GM21786 (cell line): ENCODE data around the gene TBCD.
"Not testable (repeated sequence)": the region's sequence is repeated elsewhere in the genome, so short reads cannot be mapped to it uniquely, and the experiment has no call there.

Source experiments
- ATAC-seq: cut with Tn5 transposase; IDR thresholded peaks from one replicate; pipeline ENCODE4 v1.9.1; 2021; ENCODE audit not compliant: unreplicated experiment

Gene TBCD

DNA sequence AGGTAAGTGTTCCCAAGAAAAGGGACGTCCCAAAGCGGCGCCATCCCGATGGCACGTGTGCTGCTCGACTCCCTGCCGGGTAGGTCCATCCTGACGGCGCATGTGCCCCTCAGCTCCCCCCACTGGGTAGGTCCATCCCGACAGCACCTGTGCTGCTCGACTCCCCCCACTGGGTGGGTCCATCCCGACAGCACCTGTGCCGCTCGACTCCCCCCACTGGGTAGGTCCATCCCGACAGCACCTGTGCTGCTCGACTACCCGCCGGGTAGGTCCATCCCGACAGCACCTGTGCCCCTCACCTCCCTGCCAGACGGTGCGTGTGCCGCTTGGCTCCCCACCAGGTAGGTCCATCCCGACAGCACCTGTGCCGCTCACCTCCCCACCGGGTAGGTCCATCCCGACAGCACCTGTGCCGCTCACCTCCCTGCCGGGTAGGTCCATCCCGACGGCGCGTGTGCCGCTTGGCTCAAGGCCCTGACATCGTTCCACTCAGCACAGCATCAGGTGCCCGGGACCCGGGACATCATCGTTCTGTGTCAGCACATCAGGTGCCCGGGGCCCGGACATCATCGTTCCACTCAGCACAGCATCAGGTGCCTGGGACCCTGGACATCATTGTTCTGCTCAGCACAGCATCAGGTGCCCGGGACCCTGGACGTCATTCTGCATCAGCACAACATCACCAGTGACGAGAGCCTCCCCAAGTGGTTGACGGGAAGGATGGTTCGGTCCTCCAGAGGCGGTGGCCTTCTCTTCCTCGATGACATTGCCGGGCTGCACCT is 22.2 kb upstream of the TBCD start:
- no peak for ATAC-seq

DNA sequence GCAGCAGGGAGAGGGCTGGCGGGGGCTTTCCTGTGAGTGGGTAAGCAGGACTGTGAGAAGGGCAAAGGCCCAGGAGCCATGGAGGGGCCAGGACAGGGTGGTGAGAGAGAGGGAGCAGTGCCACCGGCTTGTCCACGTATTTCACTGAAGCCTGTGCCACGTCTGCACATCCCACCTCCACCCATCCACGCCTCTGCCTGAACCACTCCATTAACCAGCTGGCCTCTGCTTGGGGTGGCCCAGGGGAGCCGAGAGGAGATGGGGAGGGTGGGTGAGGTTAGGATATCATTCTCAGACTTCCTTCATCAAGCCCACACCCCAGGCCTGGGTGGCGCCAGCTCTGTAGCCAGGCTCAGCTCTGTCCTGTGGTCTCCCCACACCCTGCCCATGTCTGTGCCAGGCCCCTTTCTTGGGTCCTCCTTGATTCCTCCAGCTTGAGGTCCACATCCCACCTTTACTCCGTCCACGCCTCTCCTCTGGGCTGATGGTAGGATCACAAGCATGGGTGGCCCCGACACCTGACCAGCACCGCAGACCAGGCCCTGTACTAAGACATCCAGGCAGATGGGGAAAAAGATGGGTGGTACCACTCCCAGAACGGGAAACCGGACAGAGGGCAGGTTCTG is 19.6 kb upstream of the TBCD start:
- ATAC-seq = no peak

DNA sequence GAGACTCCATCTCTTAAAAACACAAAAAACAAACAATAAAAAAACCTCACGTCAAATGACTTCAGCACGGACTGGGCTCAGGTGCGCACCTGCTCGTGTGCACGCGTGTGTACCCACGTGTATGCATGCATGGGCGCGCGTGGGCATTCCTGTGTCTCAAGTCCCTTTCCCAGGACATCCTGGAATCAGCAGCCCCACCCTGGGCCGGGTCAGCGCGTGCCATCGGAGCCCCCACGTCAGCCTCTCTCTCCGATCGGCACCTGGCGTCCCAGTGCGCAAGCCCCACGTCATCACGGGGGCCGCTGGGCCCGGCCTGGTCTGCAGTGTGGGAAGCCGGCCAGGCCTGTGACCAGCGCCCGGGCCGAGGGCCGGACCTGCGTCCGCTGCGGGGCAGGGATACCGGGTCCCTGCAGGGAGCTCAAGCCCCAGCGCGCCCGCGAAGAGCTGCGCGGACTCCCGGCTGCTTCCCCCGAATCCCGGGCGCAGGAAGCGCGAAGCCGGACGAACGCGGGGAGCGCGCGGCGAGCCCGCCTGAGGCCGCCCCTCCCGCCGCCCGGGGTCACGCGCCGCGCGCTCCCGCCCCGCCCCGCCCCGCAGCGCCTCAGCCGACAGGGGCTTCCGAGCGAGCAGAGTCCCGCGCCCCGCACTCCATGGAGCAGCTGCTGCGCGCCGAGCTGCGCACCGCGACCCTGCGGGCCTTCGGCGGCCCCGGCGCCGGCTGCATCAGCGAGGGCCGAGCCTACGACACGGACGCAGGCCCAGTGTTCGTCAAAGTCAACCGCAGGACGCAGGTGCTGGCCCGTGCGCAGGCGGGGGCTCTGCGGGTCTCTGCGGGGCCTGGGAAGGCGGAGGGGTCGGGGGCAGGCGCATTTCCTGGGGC is 16.6 kb upstream of the TBCD start, which contains the start of gene FN3K:
TSS of gene FN3K (plus strand) at position 629 of the 880 bp plus-strand sequence. CDS start at position 651, 22 bp downstream.
- ATAC-seq = no peak

DNA sequence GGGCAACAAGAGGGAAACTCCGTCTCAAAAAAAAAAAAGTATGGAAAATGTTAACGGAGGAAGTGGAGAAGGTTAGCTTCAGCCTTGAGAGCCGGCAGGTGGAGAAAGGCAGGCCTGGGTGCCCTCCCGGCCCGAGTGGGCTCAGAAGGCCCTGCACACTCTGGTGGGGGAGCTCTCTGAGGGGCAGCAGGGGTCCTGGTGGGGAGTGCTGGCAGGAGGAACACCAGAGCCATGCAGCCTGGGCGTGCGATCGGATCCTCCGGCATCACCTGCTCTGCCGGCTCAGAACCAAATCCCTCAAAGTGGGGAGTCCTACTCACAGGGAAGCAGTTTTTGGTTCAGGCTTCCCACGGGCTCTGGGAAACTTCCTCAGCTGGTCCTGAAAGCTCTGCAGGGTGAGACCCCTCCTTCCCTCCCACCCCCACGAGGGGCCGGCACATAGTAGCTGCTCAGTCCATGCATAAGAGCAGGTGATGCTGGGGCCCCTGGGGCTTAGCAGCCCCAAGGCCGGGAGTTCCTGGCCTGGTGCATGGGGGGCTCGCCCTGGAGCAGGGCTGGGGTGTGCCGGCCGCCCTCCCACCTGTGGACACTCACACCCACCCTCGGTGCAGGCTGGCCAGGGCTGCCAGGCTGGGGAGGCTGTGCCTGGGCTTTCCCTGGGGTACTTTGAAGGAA is 15.2 kb upstream of the TBCD start:
- no peak for ATAC-seq

DNA sequence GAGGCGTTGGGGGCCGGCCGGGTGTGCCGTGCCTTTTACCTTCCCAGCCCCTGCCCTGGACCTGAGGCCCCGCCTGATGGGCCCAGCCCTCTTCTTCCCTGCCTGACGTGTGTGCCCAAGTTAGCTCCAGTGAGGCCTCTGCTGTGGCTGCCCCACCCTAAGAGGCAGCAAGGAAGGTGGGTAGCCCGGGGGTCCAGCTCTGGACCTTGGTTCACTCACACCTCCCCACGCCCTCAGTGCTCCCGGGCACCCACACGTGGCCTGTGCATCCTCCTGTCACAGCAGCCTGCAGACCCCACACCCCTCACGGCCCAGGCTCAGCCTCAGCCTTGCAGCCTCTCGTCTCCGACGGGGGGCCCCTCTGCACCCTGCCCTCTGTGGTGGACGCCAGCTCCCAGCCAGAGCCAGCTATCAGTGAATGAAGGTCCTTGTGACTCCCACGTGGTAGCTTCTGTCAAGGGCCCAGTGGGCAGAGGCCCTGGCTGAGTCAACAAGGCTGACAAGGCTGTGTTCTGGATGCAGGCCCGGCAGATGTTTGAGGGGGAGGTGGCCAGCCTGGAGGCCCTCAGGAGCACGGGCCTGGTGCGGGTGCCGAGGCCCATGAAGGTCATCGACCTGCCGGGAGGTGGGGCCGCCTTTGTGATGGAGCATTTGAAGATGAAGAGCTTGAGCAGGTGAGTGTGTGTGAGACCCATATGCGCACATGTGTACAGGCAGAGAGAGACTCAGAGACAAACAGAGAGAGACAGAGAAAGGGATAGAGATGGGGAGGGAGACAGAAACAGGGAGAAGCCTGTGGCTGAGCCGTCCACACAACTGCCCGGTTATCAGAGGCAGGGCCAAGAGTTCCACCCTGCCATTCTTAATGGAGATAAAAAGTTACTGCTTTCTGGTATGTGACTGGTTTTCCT is 13.6 kb upstream of the TBCD start:
- no peak for ATAC-seq

DNA sequence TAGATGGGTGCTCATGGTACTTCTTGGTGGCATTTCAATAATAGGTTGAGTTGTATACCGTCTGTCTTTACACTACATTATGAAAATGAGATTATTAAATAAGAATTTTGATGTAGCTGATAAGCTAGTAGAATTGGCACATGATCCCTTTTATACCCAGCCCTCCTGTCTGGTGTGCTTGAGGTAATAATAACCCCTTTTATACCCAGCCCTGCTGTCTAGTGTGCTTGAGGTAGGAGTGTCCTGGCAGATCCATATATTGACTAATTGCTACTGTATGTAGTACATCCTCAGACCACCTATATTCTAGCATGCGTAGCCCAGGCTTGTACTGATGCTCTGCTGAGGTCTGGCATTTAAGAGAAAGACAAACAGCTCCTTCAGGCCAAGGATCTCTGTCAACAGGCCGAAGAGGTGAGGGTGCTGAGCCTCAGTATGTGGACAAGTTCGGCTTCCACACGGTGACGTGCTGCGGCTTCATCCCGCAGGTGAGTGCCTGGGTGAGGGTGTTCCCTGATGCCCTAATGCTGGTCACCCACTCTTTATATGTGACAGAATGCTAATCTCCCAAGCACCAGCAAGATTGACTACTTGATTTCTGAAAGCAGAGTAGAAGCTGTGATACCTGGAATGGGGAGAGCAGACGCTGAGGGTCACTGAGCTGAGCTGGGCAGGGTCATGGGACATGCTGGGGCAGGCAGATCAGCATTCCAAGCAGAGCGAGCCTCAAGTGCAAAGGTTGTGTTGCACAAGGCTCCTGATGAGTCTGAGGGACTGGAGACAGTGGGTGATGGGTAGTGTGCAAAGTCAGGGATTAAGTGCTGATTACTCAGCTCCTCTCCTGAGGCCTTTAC is 10.7 kb upstream of the TBCD start:
- ATAC-seq = no peak

DNA sequence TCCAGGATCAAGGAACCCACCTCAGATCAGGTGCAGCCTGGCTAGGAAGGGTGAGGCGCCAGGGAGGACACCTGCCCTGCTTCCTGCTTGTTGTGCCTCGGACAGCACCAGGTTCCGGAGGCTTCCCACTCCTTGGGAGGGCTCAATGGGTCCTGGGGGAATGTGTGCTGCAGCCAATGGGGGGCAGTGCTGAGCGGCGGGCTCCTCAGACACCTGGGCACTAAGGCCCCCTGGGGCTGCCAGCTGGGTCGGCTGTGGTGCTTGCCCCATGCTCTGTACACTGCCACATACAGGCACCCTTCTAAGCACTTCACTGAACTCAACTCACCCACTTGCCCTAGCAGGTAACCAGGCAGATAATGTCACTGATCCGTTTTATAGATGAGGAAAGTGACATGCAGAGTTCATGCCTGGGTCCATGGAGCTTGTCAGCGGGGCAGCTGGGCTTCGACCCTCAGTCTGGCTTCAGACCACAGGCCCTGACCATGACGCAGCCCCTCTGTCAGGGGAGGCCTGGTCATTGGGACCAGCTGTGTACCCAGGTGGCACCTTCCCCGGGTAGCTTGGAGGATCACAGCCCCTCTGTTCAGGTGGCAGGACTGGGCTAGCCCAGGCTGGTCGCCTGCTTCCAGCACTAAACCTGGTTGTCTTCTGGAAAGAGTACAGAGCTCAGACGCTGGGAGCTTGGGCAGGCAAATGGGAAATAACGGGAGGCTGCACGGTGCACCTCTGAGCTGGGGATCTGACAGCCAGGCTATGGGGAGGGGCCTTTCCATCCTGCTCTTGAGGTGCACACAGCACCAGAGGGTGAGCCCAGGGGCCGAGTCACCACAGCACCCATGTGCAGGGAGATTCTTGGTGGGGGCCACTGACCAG is 8.3 kb upstream of the TBCD start:
- ATAC-seq = no peak

DNA sequence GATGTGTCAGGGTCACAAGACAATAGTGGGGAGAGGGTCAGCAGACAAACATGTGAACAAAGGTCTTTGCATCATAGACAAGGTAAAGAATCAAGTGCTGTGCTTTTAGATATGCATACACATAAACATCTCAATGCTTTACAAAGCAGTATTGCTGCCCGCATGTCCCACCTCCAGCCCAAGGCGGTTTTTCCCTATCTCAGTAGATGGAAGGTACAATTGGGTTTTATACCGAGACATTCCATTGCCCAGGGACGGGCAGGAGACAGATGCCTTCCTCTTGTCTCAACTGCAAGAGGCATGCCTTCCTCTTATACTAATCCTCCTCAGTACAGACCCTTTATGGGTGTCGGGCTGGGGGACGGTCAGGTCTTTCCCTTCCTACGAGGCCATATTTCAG is 7.1 kb upstream of the TBCD start:
- ATAC-seq = not testable (repeated sequence)

DNA sequence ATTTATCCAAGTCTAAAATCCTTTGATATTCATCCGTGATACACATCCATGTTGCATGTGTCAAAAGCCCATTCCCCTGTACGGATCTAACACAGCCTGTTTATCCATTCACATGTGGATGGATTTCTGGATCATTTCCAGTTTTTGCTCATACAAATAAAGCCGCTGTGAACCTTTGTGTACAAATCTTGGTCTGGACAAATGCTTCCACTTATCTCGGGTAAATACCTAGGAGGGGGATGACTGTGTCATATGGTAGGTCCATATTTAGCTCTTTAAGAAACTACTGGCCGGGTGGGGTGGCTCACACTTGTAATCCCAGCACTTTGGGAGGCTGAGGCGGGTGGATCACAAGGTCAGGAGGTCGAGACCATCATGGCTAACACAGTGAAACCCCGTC is 6.3 kb upstream of the TBCD start:
- no peak for ATAC-seq

DNA sequence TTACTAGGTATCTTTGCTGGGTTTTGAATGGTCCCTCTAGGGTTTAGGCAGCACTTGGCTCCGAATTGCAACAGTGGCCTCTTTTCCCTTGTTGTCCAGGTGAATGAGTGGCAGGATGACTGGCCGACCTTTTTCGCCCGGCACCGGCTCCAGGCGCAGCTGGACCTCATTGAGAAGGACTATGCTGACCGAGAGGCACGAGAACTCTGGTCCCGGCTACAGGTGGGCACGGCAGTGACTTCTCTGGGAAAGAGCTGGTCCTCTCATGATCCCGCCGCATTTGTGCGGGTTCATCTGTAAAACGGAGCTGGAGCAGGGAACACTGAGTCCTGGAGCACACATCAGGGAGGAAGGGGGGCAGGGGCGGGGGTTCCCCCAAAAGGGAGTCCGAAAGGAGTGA is 3.1 kb upstream of the TBCD start:
- ATAC-seq = no peak

DNA sequence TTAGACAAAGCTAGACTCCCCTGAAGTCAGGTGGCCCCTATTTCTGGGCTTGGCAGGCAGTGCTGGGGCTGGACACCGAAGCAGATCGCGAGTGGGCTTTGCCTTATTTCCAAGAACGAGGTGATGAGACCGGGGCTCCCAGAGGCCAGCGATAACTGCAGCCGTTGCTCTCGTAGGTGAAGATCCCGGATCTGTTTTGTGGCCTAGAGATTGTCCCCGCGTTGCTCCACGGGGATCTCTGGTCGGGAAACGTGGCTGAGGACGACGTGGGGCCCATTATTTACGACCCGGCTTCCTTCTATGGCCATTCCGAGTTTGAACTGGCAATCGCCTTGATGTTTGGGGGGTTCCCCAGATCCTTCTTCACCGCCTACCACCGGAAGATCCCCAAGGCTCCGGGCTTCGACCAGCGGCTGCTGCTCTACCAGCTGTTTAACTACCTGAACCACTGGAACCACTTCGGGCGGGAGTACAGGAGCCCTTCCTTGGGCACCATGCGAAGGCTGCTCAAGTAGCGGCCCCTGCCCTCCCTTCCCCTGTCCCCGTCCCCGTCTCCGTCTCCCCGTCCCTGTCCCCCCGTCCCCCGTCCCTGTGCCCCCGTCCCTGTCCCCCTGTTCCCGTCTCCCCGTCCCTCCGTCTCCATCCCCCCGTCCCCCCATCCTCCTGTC is 1.5 kb upstream of the TBCD start:
- ATAC-seq = no peak

DNA sequence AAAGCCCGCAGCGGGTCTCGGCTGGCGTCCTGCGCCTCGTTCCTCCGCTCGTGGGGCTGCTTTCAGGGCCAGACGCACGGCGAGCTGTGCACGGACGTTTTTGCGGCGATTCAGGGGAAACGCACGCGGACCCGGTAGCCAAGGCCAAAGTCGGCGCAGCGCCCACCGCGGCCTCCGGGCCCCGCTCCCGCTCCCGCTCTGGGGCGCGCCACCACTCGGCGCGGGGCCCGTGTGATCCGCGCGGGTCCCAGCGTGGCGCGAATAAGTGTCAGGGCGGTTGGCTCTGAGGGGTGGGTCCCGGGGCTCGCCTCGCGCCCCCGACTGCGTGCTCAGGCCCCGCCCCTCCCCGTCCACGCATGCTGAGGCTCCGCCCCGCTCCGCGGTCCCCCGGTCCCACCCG is 694 bp upstream of the TBCD start:
- ATAC-seq = peak; percentile 9

DNA sequence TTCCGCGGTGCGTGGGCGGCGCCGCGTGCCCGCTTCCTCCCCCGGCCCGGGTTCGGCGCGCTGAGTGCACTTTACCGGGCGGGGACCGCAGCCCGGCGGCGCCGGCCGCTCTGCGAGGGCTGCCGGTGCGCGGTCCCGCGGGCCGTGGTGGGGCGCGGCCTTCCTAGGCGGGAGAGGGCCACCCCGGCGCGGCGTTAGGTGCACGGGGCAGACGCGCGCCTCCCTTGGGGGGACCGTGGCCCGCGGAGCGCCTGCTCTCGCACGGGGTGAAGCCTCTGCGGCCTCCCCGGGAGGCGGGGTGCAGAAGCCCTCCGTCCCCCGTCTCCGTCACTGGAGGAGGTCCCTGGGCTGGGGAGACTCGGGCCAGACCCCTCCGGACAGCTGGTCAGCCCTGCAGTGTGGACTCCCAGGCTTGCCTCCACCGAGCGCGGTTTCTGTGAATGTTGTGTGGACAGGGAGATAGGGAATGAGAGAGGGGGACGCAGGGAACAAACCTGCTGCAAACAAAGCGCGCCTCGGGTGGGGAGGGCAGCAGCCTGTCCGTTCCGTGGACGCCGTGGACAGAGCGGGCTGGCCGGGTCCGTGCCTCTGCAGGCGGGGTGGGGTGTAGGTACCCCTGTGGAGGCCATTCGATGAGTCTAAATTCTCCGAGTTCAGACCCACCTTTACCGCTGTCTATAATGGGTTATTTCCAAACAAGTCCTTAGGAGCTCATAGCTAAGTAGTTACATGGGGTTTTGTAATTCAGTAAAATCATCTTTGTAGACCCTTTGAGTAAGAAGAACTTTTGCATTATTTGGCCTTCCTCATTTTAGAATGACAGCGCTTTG is 721 bp downstream of the TBCD start:
- ATAC-seq = peak; percentile 14

DNA sequence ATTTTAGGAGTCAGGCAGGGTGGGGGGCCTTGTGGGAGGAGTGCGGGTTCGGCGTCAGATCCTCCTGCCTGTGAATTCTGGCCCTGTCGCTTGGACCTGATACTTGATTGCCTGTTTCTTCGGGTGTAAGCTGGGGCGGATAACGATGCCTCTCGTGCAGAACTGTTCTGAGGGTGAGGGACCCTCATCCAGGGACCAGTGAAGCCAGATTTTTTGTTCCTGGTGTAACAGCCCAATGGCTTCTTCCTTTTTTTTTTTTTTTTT is 1.3 kb downstream of the TBCD start:
- ATAC-seq = no peak

DNA sequence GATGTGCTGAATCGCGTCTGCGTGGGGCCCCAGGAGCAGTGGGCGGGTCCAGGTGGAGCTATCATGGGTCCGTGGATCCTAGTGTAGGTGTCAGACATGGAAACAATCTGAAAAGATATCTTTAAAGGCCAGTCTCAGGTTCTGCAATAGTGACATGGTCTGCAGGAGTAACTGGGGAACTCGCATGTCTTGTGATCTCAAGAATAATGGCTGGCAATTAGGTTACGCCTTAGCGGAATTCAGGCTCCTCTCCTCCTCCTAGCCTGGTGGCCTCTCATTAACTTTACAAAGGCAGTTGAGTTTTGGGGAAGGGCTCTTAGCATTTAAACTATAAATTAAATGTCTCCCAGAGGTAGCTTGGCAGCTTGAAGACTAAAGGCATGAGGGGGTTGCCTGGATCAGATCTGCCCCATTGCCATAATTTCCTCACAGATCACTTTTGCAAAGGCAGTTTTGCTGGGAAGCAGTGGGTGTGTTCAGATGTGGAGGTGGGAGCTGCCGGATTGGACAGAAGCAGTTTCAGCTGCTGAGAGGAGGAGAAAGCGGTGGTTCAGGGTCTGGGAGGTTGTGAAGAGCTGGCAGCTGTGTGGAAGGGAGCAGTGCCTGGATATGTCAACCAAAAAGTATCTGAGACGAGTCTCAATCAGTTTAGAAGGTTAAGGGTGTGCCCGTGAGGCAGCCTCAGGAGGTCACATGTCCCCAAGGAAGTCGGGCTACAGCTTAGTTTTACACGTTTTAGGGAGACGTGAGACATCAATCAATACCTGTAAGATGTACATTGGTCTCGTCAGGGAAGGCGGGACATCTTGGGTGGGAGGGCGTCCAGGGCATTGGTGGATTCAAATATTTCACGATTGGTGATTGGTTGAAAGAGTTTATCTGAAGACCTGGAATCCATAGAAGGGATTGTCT is 2.7 kb downstream of the TBCD start:
- ATAC-seq = no peak

DNA sequence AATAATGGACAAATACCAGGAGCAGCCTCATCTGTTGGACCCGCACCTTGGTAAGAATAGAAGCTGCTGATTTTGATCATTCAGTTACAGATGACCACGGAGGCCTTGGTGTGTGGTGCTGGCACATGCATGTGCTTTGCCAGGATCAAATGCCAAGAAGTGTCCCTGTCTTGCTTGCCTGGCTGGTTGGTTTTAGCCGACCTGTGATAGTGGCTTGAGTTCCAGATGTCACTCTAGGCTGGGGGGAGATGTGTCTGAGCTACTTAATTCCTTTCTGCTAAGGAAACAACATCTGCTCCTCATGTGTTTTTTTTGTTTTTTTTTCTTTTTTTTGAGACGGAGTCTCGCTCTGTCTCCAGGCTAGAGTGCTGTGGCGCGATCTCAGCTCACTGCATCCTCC is 4.3 kb downstream of the TBCD start:
- ATAC-seq = no peak
